HG03097 (cell line): Measurements from ENCODE around the gene RARG.

Source experiments
- ATAC-seq: cut with Tn5 transposase; IDR thresholded peaks from one replicate; pipeline ENCODE4 v1.9.1; 2021; ENCODE audit not compliant: unreplicated experiment, low FRiP score

Gene RARG

GRCh38 chr12:53245286-53245685 is 13.3 kb upstream of the RARG start:
- no peak for ATAC-seq

GRCh38 chr12:53244337-53244736 is 12.3 kb upstream of the RARG start:
- no peak for ATAC-seq

GRCh38 chr12:53241623-53242412 is 9.8 kb upstream of the RARG start:
- ATAC-seq, result no peak

DNA sequence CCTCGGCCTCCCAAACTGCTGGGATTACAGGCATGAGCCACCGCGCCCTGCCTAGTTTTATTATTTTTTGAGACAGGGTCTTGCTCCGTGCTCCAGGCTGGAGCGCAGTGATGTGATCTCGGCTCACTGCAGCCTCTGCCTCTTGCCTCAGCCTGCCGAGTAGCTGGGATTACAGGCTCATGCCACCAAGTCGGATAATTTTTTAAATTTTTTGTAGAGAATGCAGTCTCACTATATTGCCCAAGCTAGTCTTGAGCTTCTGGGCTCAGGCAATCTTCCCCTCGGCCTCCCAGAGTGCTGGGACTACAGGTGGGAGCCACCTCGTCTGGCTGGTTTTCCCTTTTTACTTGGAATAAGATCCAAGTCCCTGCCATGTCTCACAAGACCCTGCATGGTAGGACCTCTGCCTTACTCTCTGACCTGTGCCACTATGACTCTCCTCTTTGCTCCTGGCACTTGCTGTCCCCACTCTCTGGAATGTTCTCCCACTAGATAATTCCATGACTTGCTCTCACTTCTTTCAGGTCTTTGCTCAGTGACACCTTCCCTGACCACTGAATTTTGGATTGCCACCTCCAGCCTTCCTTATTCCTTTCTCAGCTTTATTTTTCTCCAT is 7.7 kb upstream of the RARG start:
- no peak for ATAC-seq

GRCh38 chr12:53236443-53237111 is 4.6 kb upstream of the RARG start:
- ATAC-seq, result no peak

GRCh38 chr12:53235742-53236442 is 3.9 kb upstream of the RARG start:
- ATAC-seq, result no peak

GRCh38 chr12:53235164-53235563 is 3.2 kb upstream of the RARG start:
- ATAC-seq, result no peak

- no peak for ATAC-seq
These were observed 2.4 kb upstream of the RARG start for GRCh38 chr12:53234271-53234914.

- no peak for ATAC-seq
These were observed 1.7 kb upstream of the RARG start for GRCh38 chr12:53233671-53234121.

DNA sequence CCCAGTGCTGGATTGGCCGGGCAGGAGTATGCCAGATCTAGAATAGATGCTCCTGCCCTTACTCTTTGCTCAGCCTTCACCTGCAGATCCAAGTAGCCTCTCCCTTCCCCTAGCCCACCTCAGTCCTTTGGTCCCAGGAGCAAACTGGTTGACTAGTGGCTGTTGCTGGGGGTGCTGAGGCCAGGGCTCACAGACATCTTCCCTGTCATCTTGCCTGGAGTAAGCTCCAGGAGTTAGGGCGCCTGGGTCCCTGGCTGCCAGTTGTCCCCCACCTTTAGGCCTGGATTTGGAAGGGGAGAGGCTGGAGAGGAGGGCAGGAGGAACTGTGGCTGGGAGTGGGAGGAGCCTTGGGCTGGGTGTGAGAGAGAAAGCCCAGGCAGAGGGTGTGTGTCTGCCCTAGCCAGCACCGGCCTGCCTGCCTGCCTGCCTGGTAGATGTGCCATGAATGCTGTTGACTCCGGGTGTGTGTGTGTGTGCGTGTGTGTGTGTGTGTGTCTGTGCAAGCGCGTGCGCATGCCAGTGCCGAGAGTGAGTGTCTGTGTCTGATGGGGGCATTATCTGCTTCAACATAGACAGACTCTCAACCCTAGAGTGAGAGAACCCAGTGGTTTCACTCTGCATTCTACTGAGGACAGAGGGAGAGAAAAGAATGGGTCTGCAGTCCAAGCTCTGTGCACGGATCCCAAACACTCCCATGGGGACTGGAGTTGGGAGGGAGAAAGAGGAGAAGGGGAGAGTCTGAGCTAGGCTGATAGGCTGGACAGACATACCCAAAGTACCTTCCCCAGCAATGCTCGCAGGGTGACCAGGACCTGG is 845 bp upstream of the RARG start:
- ATAC-seq, result no peak

- ATAC-seq, result no peak
These were observed 413 bp downstream of the RARG start for GRCh38 chr12:53231671-53231920.

DNA sequence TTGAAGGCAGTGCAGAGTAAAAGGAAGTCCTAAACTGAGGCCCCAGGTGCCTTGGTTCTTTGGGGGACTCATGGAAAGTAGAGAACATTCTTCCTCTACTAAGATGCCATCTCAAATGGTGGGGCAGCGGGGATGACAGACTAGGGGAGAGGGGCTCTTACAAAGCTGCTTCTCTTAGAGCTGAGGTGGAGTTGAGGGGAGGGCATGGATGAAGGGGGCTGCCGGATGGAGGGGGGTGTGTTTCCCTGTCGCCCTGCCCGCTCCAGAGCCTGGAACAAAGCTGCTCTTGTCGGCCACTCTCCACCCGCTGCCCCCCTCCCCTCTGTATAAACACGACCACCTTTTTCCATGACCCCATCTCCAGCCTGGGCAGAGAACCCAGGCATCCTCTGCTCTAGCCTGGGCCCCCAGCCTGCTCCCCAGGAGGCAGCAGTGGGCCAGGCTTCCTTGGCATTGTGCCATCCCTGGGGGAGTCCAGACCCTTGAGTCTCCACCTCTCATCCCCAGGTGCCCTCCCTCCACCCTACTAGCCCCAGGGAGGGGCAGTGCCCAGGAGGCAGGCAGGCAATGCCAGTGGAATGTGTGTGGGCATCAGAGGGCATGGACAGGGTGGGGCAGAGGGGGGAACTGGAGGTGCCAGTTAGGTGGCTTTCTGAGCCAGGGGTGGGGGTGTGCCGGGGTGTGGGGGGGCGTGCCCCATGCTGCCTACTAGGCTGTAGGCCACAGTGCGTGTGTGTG is 1.7 kb downstream of the RARG start:
- ATAC-seq, result no peak

DNA sequence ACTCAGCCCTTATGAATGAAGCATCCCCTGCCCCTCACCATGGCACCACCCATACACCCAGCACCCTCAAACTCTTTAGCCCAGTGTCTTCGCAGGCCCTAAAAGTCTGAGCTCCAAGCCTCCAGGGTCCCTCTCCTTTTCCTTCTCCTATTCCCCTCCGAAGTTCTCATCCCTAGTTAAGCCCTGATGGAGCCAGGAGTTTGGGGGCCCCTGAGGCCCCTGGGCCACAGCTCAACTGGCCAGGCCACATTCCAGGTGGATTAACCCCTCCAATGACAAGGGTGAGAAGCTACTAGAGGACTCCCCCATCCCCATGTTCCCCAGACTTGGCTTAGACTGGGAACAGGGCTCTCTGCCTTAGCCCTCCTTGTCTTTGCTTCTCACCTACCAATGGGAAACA is 2.6 kb downstream of the RARG start:
- no peak for ATAC-seq

DNA sequence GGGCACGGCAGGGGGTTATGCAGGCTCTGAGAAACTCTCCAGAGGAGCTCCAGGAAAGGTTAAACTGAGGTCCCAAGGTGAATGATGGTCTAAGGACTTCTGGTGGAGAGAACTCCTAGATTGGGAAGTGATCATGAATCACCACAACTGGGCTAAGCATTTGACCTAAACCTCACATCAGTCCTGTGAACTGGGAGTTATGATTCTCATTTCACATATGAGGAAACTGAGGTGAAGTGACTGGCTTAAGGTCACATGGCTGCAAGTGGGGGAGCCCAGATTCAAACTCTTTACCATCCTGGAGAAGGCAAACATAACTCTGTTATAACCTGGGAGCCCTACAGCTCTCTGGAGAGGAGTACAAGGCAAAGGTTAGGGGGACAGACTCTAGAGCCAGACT is 4.2 kb downstream of the RARG start:
- ATAC-seq, result no peak

- no peak for ATAC-seq
These were observed 4.7 kb downstream of the RARG start for GRCh38 chr12:53227341-53227740.

- no peak for ATAC-seq
These were observed 5.2 kb downstream of the RARG start for GRCh38 chr12:53226815-53227214.

- ATAC-seq, result no peak
These were observed 6.2 kb downstream of the RARG start for GRCh38 chr12:53225635-53226424.

- ATAC-seq, result no peak
These were observed 6.9 kb downstream of the RARG start for GRCh38 chr12:53224897-53225634.
